Renal cortical epithelial cell (primary cell): Measurements from ENCODE around the gene LRRFIP1. TPM values are rescaled to one million over a fixed set of nuclear protein-coding genes. Genes with fewer than 3 reads are reported as not detected.

Experiments
- DNase-seq: peaks from one replicate; pipeline ENCODE4 v3.0.0-alpha.2; 2011; ENCODE audit warnings: low read depth
- total RNA-seq: library from RNA; depleted of rRNA; stranded (reverse); fragments of >200 nt; gene quantifications from 2 replicates; pipeline ENCODE4 v1.2.3, GENCODE V29; 2014

Gene LRRFIP1
- total RNA-seq, 1 donor from 2014 or later = 156 TPM

- DNase-seq = peak; percentile 48
Measured at GRCh38 chr2:237616734-237617586, 10.4 kb upstream of the LRRFIP1 start.

GRCh38 chr2:237617587-237617982, 9.8 kb upstream of the LRRFIP1 start:
- no peak for DNase-seq

GRCh38 chr2:237618449-237618848, 8.9 kb upstream of the LRRFIP1 start:
- no peak for DNase-seq

GRCh38 chr2:237623428-237624403, 3.7 kb upstream of the LRRFIP1 start:
- no peak for DNase-seq

- DNase-seq = no peak
Measured at GRCh38 chr2:237624565-237624964, 2.8 kb upstream of the LRRFIP1 start.

- DNase-seq = no peak
Measured at GRCh38 chr2:237625216-237625705, 2.1 kb upstream of the LRRFIP1 start.

GRCh38 chr2:237625777-237626176, 1.6 kb upstream of the LRRFIP1 start:
- DNase-seq = no peak

- DNase-seq = no peak
Measured at GRCh38 chr2:237626813-237627440, 460 bp upstream of the LRRFIP1 start.

GRCh38 chr2:237628247-237629187, 1.1 kb downstream of the LRRFIP1 start:
- DNase-seq = no peak

GRCh38 chr2:237629188-237629534, 1.8 kb downstream of the LRRFIP1 start:
- no peak for DNase-seq

GRCh38 chr2:237629739-237630138, 2.4 kb downstream of the LRRFIP1 start:
- DNase-seq = peak; percentile 74

GRCh38 chr2:237630216-237631000, 3.0 kb downstream of the LRRFIP1 start:
- no peak for DNase-seq

GRCh38 chr2:237631007-237631785, 3.8 kb downstream of the LRRFIP1 start:
- peak; percentile 79 for DNase-seq

- no peak for DNase-seq
Measured at GRCh38 chr2:237631801-237632585, 4.6 kb downstream of the LRRFIP1 start.

GRCh38 chr2:237633061-237633561, 5.7 kb downstream of the LRRFIP1 start:
- no peak for DNase-seq

- DNase-seq = no peak
Measured at GRCh38 chr2:237636578-237636977, 9.2 kb downstream of the LRRFIP1 start.

GRCh38 chr2:237637429-237638135, 10.2 kb downstream of the LRRFIP1 start:
- no peak for DNase-seq

- no peak for DNase-seq
Measured at GRCh38 chr2:237638176-237638575, 10.8 kb downstream of the LRRFIP1 start.
